Fibroblast of the conjunctiva (primary cell): ENCODE data around the gene LANCL1.
A peak's percentile ranks its signal among the peaks of the same experiment; 100 is the strongest.

ENCODE experiments used
- DNase-seq: peaks from one replicate; pipeline ENCODE4 v3.0.0-alpha.2; 2010; ENCODE audit warnings: low read depth

The LANCL1 gene

DNA sequence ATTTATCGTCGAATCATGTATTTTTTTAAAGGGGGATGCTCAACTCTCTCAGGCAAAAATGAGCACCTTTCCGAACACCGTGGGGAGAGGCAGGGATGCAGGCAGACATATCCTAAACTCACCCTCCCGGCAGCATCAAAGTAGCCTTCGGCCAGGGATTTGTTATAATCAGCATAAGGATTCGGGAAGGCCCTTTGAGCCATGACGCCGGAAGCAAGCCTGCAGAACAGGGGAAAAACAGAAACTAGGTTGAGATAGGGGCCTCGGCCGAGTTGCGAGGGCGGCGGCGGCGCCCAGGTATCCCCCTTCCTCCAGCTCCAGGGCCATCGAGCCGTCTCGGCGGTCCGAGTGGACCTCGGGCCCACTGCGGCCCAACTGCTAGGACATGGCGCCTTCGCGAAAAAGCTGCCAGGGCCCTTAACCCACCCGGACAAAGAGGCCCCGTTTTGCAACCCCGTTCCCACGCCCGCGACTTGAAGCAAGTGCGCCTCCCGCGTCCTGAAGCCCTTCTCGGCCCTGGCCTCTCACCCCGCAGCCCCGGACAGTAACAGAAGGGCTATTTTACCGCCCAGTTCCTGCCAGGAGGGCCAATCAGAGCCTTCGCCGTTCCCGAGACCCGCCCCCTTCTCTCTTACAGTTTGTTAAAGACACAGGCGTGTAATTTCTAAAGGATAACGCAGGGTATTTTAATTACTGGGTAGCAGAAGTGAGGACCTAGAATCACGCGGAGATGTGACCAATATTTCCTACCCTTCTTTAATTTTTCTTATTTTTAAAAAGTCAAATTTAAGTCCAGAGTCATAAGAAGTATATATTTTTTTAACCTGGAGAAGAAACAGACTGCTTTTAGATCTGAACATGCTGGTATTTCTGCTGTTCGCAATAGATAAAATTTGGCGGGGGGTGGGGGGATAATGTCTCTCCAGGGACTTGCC is at the start of gene LANCL1:
LANCL1 (minus strand) TSS at position 566 of the 935 bp plus-strand sequence; CDS start at position 203, 363 bp downstream.
- DNase-seq, result peak; percentile 76

DNA sequence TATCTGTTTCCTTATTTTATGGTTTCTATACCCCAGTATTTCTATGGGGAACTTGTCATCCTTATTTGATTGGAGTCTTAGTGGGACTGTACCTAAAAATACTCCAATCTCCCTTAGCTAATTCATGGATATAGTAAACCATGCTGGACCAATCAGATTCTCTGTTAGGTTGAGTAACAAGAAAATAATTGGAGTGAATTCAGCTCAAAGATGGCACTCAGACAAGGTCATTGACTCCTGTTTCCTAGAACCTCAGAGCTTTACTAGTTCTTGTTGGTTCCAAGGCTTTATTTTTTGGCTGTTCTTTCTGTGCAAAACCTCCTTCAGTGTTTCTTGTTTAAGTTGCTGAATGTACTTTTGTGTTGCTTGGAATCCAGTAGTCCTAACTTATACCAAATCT is 48.0 kb upstream of the LANCL1 start:
- DNase-seq, result no peak

DNA sequence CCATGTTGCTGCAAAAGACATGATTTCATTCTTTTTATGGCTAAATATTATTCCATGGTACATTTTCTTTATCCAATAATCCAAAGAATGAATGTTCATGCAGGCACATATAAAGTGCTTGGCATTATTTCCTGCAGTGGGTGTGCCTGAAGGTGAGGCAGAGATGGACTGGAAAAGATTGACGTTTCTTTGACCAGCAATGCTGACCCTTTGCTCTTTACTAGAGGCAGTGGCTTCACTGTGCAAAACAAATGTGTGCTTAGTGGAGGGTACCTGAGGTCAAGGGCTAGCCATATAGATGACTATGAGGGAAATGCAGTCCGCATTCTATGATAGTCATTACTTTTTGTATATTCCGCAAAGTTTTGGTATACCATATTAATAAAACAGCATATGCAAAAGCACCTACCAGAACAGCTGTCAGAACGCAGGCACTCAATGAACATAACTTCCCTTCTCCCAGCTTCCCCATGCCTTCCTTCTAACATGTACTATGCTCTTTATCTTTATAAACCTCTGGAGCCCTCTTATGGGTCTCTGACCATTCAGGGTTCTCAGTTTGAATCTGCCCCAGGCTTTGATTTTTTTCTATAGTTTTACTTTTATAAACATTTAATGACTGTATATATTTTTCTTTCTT is 47.2 kb upstream of the LANCL1 start:
- no peak for DNase-seq

DNA sequence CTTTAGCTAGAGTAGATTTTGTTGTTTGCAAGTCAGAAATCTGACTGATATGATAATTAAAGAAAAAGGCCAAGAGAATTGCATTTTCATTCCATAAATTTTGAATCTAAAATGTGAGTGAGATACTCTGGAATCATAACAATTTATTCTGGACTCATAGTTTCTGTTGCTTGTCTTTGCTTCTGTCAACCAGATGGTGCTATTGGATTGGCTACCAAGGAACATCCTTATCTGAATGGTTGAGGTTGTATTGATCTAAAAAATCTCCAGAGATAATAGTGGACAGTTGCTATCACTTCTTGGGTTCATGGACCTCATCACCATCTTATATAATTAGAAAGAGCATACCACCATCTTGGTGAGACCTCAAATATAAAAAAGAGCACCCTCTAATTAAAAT is 45.8 kb upstream of the LANCL1 start:
- no peak for DNase-seq

DNA sequence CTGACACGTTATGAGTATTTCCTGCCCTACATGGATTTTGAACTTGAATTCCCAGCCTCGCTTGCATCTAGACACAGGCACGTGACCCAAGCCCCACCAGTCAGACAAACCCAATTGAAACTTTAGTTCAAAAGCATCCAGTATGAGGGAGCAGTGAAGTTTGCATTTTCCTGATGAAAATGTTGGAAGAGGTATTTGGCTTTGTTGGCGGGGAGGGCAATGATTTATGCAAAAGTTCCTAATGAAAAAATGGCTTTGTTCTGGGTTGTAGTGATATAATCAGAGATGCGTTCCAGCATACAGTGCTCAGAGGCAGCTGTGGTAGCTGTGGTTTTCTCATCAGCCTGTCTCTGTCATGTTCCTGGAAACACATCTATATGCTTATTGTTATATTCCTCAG is 43.0 kb upstream of the LANCL1 start:
- DNase-seq, result no peak

DNA sequence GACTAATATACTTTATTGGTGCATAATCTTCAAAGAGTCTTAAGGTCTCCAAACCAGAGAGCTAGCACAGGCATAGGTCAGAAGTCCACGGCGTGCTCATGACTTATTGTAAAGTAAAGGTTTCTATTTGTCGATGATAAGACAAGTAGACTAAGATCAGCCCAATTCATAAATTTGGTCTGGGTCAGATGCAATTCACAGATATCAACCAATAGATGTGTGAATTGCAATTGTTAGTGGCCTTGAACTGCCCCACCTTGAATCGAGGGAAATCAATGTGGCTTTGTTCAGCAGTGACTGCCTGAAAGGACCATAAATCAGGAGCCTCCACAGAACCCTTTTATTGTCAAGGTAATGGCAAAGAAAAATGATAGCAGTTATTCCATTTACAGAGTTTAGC is 40.7 kb upstream of the LANCL1 start:
- no peak for DNase-seq

- DNase-seq, result no peak
Observed at GRCh38 chr2:210515911-210516310, 39.4 kb upstream of the LANCL1 start.

DNA sequence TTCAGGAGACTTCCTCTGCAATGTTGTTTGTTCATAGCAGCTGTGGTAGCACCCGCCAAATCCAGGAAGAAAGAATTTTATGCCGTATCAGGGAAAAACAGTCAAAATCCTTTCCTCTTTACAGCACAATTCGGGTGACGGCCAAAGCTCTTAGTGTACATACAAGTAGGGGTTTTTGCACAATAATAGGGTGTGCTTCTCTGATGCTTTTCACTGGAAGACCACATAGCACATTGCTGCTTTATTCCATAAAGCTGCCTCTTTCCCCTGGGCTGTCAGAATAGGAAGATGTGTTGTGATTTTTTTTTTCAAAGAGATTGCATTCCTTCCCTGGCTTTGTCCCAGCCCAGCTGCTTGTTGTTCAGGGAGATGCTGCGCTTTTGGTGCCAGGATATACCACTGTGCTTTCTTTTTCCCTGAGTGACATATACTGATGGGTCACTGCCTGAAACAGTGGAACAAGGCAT is 27.2 kb upstream of the LANCL1 start:
- DNase-seq, result no peak

- peak; percentile 18 for DNase-seq
Observed at GRCh38 chr2:210503001-210503623, 26.6 kb upstream of the LANCL1 start.

- no peak for DNase-seq
Observed at GRCh38 chr2:210496512-210496911, 20.0 kb upstream of the LANCL1 start.

DNA sequence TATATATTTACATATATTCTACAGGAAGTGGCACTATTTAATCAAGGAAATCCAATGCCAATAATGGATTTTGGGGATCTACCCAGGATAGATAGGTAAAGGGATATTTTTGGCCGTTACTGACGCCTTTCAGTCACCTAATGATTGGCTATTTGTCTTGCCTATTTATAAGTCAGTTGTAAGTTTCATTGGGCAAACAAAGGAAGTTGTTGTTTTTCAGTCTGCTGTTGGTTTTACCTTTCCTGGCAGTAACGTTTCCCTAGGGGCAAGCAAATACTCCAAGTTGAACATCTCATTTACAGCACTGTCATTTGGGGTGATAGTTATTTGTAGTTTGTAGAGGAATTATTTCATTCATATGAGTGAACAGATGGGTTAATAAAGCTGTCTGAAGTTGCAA is 17.0 kb upstream of the LANCL1 start:
- no peak for DNase-seq

- no peak for DNase-seq
Observed at GRCh38 chr2:210481601-210482175, 5.1 kb upstream of the LANCL1 start.

DNA sequence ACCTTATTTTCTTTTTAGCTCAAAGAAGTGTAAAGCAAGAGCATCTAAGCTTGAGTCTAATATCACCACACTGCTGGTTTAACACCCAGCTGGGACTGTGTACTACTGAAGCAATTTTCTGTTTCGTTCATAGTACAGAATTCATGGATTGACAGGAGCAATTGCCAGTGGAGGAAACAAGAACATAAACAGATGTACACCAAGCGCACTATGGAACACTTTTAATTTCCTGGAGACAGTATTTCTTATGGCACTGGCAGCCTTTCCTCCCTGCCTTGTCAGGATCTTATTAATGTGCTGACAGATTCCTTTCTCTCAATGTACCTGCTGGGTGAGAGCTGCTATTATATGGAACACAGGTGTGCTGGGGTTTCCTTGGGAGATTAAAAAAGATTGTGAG is 4.2 kb upstream of the LANCL1 start:
- DNase-seq, result no peak

DNA sequence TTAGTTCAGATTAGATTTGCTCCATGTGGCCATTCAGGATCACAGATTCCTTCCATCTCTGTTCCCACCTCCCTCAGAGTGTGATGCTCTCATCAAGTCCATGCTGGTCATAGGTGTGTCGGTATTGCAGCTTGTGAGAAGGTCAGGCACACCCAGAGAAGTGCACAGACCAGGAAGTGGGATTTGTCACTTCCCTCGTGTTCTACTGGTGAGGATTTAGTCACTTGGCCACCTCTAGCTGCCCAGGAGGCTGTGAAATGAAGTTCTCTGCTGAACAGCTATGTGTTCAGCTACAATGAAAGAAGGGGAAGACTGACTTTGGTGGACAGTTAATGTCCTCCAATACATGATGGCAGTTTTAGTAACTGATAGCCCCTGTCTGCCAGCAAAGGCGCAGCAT is 3.5 kb upstream of the LANCL1 start:
- no peak for DNase-seq

- no peak for DNase-seq
Observed at GRCh38 chr2:210478661-210479060, 2.1 kb upstream of the LANCL1 start.

DNA sequence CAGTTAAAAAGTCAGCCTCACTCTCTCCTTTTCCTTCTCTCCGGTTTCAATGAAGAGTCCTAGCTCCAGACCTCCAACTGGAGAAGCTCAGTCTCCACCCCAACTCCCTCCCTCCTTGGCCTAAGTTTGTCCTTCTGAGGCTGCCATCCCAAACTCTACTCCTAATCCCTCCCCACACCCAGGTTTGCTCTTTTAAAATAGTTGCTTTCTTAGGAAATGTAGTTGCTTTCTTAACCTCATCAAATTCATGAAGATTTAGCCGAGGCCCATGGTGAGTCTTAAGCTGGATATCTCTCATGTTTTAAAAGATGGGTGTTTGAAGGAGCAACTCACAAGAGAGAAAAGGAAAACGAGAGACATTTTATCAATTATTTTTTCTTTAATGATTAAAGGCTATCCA is 937 bp upstream of the LANCL1 start:
- DNase-seq, result peak; percentile 36

- no peak for DNase-seq
Observed at GRCh38 chr2:210475706-210476105, 853 bp downstream of the LANCL1 start.

- DNase-seq, result no peak
Observed at GRCh38 chr2:210474776-210475175, 1.8 kb downstream of the LANCL1 start.

- no peak for DNase-seq
Observed at GRCh38 chr2:210461401-210461800, 15.2 kb downstream of the LANCL1 start.

DNA sequence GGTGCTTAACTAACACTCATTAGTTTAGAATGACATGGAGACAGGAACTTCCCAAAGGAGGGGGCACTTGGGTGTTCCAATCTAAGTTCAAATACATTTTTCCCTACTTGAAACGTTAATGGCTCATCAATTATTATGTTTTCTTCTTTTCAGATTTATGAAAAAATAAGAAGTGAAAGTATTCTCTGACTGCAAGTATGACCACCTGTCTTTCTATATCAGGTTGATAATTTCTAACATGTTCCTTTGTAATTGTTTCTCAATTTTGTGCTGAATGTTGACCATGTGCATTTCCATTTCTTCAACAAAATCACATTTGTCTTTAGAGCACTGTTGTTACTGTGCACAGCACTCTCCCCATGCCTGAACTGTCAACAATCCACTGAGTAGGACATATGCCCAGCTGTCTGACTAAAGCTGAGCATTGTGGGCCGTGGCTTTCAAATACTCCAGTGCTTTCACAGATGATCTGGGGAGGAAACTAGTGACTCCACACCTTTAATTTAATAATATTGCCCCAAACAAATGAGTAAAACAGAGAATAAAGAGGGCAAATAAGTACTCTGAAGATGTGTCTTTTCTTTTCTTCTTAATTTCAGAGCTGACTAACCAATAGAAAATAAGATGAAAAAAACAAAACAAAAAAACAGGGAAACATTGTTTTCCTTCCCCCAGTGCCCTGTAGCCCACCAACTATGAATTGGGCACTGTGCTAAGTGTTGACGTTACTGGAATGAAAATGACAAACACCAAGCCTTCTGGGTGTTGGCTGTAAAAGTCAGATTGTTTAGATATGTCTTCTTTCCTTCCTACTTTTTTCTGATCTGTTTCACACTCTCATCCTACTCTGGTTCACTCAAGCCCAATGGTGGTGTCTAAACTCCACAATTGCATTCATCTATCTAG is 16.0 kb downstream of the LANCL1 start:
- no peak for DNase-seq

GRCh38 chr2:210459880-210460279 is 16.7 kb downstream of the LANCL1 start:
- no peak for DNase-seq
